ENCODE data around the gene ARSA. TPM values are rescaled to one million over a fixed set of nuclear protein-coding genes. Genes with fewer than 3 reads are reported as not detected.

Gene ARSA
- total and polyA plus RNA-seq, 4 donors: 6.8 to 28.0 (median 15.8) TPM

DNA sequence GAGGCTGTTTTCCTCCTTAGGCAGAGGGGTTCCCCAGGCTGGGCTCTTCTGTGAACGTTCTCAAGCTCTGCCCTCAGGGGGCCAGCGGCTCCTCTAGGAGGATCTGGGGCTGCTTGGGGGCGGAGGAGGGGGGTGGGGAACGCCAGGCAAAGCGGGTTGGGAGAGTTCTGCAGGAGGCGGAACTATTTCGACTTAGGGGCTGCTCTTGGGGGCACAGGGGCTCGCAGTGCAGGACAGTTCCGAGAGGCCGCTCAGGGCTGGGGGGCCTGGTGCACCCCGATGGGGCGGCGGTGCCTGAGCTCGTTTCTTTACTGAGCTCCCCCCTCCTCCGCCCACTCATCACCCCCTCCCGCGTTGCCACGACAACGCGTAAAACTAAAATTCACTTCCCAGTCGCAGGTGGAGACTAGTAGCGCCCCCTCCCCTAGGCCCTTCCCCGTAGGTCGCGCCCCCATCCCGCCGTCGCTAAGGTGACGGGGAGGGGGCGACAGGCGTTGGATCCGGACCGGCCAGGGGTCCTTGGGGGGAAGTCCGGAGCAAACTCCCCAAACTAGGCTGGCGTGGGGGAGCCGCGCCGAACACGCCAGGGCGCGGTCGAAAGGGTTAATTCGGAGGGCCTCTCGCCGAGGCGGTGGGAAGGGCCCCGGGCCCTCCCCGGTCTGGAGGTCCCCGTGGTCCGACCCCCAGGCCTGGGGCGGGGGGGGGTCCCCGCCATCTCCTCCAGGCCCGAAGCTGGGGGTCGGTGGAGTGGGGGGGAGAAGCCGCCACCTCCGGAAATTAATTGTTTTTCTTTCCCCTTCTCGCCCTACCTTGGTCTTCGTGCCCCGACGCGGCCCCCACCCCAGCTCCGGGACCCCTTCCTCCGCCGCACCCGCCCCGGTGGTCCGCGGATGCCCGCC lies 45.5 kb upstream of the ARSA start:
- H3K27me3 ChIP-seq (ENCODE audit: control insufficient read depth in 4 of 4, insufficient read depth in 4 of 4, low read length in 3 of 4): no peaks in the 10 kb centered on the region
- DNase-seq (ENCODE audit: low spot score): no peak
- TF ChIP-seq GABPA (IDR thresholded peaks at IDR 0.05 in 1 of 2, conservative IDR thresholded peaks at IDR 0.05 in 1 of 2): no peak
- no peak for TF ChIP-seq RXRA (IDR thresholded peaks at IDR 0.05)
- no peak for TF ChIP-seq RAD21 (IDR thresholded peaks at IDR 0.05)
- no peak for TF ChIP-seq CTCF (IDR thresholded peaks at IDR 0.05; ENCODE audit: low read depth, low read length, missing input control)
- no peak for TF ChIP-seq YY1 (IDR thresholded peaks at IDR 0.05)
- no peak for TF ChIP-seq SP1 (IDR thresholded peaks at IDR 0.05)
- no peak for TF ChIP-seq ATF3 (IDR thresholded peaks at IDR 0.05)
- no peak for TF ChIP-seq JUND (IDR thresholded peaks at IDR 0.05)
- no peak for TF ChIP-seq REST (IDR thresholded peaks at IDR 0.05)
- TF ChIP-seq HNF4G (IDR thresholded peaks at IDR 0.05): no peak
- TF ChIP-seq HNF4A (conservative IDR thresholded peaks at IDR 0.05): no peak
- no peak for TF ChIP-seq TAF1 (conservative IDR thresholded peaks at IDR 0.05)
- TF ChIP-seq FOXA1 (IDR thresholded peaks at IDR 0.05): no peak
- TF ChIP-seq EGR1 (IDR thresholded peaks at IDR 0.05; ENCODE audit: low read depth in 2 of 2): no peak
- no peak for TF ChIP-seq FOXA2 (IDR thresholded peaks at IDR 0.05)
- TF ChIP-seq ZBTB33 (IDR thresholded peaks at IDR 0.05): no peak
- no peak for TF ChIP-seq NR2F2 (IDR thresholded peaks at IDR 0.05)
- TF ChIP-seq, protein P1, sequence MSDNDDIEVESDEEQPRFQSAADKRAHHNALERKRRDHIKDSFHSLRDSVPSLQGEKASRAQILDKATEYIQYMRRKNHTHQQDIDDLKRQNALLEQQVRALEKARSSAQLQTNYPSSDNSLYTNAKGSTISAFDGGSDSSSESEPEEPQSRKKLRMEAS (IDR thresholded peaks at IDR 0.05): no peak
- H3K9me3 ChIP-seq (ENCODE audit: control insufficient read depth in 4 of 4, low read length in 3 of 4): no peaks in the 10 kb centered on the region
- H3K4me3 ChIP-seq (ENCODE audit: low read depth in 1 of 3, low read length in 3 of 3): peak overlapping the region in 2 of 3 donors; percentile 11 to 56
- H3K36me3 ChIP-seq (ENCODE audit: control insufficient read depth in 4 of 4, insufficient read depth in 3 of 4, low read depth in 1 of 4, low read length in 3 of 4): no peaks in the 10 kb centered on the region
- peaks cover 0 to 14% (median 5%) of the 10 kb centered on the region in 4 donors for H3K4me1 ChIP-seq (ENCODE audit: control insufficient read depth in 4 of 4, insufficient read depth in 4 of 4, low read length in 3 of 4)
- WGBS: 12% methylated on average over 69 of the region's 69 CpGs
- H3K9ac ChIP-seq (ENCODE audit: low read depth in 1 of 2, low read length in 2 of 2): peak overlapping the region in 1 of 2 donors; percentile 7
- peak overlapping the region; percentile 43 to 48 for H3K27ac ChIP-seq (ENCODE audit: low read depth in 1 of 2, low read length in 2 of 2)
